H1 (cell line): ENCODE results near the gene RPS6KA2. TPM values are rescaled to one million over a fixed set of nuclear protein-coding genes. Genes with fewer than 3 reads are reported as not detected.

Experiments
- ATF3 ChIP-seq: IDR thresholded peaks from 2 replicates; pipeline ENCODE4 v1.6.1; 2011; ENCODE audit warnings: low read depth, mild to moderate bottlenecking, low read length; ENCODE audit not compliant: insufficient read depth
- CREB1 ChIP-seq: IDR thresholded peaks from 2 replicates; pipeline ENCODE4 v1.6.1; 2012; ENCODE audit warnings: inconsistent platforms
- FOSL1 ChIP-seq: IDR thresholded peaks from 2 replicates; pipeline ENCODE4 v1.6.1; 2011; ENCODE audit warnings: mild to moderate bottlenecking, low read depth, low read length, moderate library complexity; ENCODE audit not compliant: insufficient read depth
- TCF12 ChIP-seq: IDR thresholded peaks from 2 replicates; pipeline ENCODE4 v1.6.1; 2011; ENCODE audit warnings: low read depth, mild to moderate bottlenecking, low read length
- polyA plus RNA-seq, 7 experiments: library from polyadenylated mRNA; depleted of rRNA in 3 of 7; stranded (reverse) in 5 of 7; unstranded in 2 of 7; fragments of >200 nt in 5 of 7; fragments of 200-250 nt in 2 of 7; gene quantifications; 1 replicate in 5 of 7; 2 replicates in 1 of 7; 4 replicates in 1 of 7; pipeline versions ENCODE4 v1.2.1 to v1.2.3, GENCODE V29; 2011 to 2013; ENCODE audit warnings: missing spikeins in 2 of 7, mixed read lengths in 2 of 7
- total RNA-seq: library from RNA; stranded (reverse); fragmentation: NEBNext Ultra II Directional; extraction: Animal tissue kit (Norgen Biotek cat#: 25700); gene quantifications from 2 replicates; pipeline ENCODE4 v1.2.1, GENCODE V29; 2021

The RPS6KA2 gene
- total and polyA plus RNA-seq, 2 of the 8 experiments (the other 6 are each of a cell fraction or from before 2014, with no cell fraction given), result 8.8 to 25.7 TPM

- TF ChIP-seq CREB1 (no peak), TCF12 (no peak), FOSL1 (no peak), ATF3 (no peak)
Measured at GRCh38 chr6:166659581-166659980, 32.5 kb upstream of the RPS6KA2 start (continued).
